GM12891 (cell line): ENCODE data around the gene SIL1.
"Not testable (repeated sequence)": the region's sequence is repeated elsewhere in the genome, so short reads cannot be mapped to it uniquely, and the experiment has no call there.

ENCODE experiments used
- DNase-seq: peaks from one replicate; pipeline ENCODE4 v3.0.0; 2011; ENCODE audit warnings: low spot score; ENCODE audit not compliant: insufficient read length
- FAIRE-seq: peaks from 2 replicates; lab custom pipeline; 2011; peaks lifted over from hg19 to GRCh38; lab: Jason Lieb, UNC
- PAX5 ChIP-seq: IDR thresholded peaks from 2 replicates; pipeline ENCODE4 v1.6.1; 2011; ENCODE audit warnings: low read length, moderate library complexity, mild to moderate bottlenecking; ENCODE audit not compliant: insufficient read depth, severe bottlenecking
- POLR2A ChIP-seq: IDR thresholded peaks from 2 replicates; pipeline ENCODE4 v1.6.1; 2011; ENCODE audit warnings: low read depth, low read length, control low read depth
- POLR2AphosphoS5 ChIP-seq: IDR thresholded peaks from 2 replicates; pipeline ENCODE4 v1.6.1; 2011; ENCODE audit warnings: low read depth, low read length, control low read depth
- POU2F2 ChIP-seq: IDR thresholded peaks from 2 replicates; pipeline ENCODE4 v1.6.1; 2011; ENCODE audit warnings: low read depth, mild to moderate bottlenecking, control low read depth, low read length, moderate library complexity
- SPI1 ChIP-seq: IDR thresholded peaks from 2 replicates; pipeline ENCODE4 v1.6.1; 2011; ENCODE audit warnings: low read depth, low read length, control low read depth
- TAF1 ChIP-seq: IDR thresholded peaks from 2 replicates; pipeline ENCODE4 v1.6.1; 2011; ENCODE audit warnings: low read depth, low read length, control low read depth

The SIL1 gene

GRCh38 chr5:139120521-139120920 is 77.6 kb downstream of the SIL1 start:
- FAIRE-seq (no peak), DNase-seq (no peak)

DNA sequence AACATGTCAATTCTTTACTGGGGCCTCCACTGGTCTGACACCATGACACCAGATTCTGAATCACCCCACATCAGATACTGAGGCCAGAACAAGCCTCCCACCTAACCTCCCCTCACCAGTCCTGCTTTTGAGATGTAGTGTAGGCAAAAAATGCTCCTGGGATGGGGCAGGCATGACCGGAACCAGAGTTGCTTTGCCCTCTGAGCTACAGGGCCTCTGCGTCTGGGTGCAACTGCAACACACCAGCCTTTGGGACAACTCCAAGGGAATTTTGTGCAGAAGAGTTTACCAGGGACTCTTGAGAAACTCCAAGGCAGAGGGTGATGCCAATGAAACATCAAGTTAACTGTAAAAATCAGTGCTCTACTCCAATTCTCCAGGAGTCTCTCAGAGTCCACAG is 79.4 kb downstream of the SIL1 start:
- no peak for FAIRE-seq
- no peak for DNase-seq
- TF ChIP-seq PAX5 (no peak), POLR2AphosphoS5 (no peak), POU2F2 (no peak), POLR2A (no peak), SPI1 (no peak), TAF1 (no peak)

More at GRCh38 chr5:139120521-139120920, 77.6 kb downstream of the SIL1 start:
- TF ChIP-seq POLR2A = no peak
- no peak for TF ChIP-seq PAX5
- no peak for TF ChIP-seq TAF1
- no peak for TF ChIP-seq POLR2AphosphoS5
- no peak for TF ChIP-seq SPI1
- no peak for TF ChIP-seq POU2F2

DNA sequence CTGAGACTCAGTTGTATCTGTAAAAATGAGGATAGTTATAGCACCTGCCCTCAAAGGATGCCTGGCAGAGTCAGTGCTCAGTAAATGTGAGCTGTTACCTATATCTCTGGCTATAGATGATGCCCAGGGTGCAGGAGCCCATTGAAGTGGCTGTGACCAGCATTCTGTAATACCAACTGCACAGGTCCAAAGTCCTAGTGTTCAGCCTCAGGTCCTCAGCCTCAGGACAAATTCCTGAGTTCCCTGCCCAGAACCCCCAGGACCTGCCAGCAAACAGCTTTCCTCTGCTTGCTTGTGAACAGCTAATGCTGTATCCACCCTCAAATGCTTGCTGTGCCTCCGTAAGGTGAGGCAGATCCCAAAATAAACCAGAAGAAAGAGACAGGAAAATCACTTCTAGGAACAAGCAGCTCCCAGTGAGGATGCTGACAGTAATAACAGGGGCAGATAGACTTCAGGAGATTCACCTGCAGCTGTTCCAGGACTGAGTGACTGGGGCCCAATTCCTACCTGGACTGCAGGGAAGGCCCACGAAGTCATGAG is 80.8 kb downstream of the SIL1 start:
- TF ChIP-seq POLR2AphosphoS5 (no peak), PAX5 (no peak), TAF1 (no peak), SPI1 (no peak)
- FAIRE-seq = no peak
- DNase-seq = no peak

DNA sequence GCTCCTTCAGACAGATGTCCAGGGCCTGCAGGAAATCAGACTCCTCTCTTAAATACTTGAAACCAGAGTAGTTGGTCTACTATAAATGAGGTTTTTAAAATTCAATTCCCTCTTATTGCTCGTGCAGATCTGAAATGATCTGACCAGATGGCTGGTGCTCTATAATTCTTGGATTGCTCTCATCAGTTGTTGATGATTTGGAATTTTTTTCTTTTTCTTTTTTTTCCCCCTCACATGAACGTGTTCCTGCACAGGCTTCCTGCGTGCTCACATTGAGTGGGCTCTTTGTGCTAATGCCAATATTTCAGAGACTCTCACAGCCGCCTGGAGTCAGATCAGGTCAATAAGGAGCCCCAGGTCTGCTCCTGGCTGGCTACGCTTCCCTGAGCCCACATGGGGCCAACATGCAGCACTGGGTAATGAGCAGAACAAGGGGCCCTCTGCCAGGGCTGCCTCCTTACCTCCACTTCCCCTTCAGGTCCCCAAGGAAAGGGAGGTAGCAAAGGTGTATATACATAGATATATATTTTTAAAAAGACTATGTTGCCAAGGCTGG is 82.0 kb downstream of the SIL1 start:
- FAIRE-seq (no peak), DNase-seq (no peak)
- TF ChIP-seq TAF1 (no peak), SPI1 (no peak), POLR2A (no peak), PAX5 (no peak), POLR2AphosphoS5 (no peak), POU2F2 (no peak)

DNA sequence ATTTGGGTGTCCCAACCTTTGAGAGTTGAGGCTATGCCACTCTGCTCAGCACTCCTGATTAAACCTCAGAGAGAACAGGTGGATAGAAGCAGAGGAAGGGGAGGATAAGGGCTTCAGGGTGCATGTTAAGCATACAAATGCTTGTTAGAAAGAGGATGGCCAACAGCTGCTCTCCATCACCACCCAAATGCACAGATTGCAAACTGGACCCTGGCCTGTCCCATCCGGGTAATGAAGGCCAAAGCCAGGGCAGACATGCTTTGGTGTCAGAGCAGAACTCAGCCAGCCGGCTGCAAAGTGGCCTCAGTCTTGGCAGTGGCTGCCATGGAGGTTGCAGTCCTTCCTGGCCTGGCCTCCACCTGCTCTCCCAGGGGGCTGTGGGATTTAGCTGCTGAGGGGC is 84.3 kb downstream of the SIL1 start:
- no peak for TF ChIP-seq POLR2AphosphoS5
- TF ChIP-seq POU2F2 = no peak
- TF ChIP-seq TAF1 = no peak
- no peak for TF ChIP-seq PAX5
- no peak for TF ChIP-seq SPI1
- TF ChIP-seq POLR2A = no peak
- DNase-seq (no peak), FAIRE-seq (no peak)

GRCh38 chr5:139112362-139112761 is 85.8 kb downstream of the SIL1 start:
- not testable (repeated sequence) for FAIRE-seq, DNase-seq

DNA sequence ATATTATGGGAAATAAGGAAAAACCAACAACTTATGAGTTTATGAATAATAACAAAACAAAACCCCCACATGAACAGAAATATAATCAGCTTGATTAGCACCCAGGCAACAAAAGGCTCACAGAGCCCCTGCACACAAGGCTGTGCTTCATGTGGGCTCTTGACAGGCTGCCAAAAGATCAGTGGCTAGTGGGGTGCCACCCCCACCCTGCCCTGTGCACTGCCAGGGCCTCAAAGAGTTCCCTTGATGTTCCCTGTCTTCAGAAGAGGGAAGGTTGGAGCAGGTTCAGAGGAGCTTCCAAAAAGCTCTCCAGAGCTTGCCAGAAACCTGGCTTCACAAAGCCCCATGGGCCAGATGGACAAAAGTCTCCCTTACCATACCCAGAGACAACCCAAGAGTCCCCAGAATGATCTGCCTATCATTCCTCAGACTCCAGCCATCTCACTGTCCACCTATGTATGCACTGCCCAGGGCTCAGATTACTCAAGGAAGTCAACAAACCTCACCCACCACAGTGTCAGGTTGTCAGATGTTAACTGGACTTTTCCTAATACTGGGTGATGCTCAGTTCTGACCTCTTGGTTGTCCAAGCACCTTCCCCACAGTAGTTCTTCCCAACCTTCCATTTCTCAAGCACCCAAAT is 87.5 kb downstream of the SIL1 start:
- TF ChIP-seq TAF1 (no peak), PAX5 (no peak), SPI1 (no peak), POU2F2 (no peak), POLR2AphosphoS5 (no peak), POLR2A (no peak)
- no peak for DNase-seq
- no peak for FAIRE-seq

GRCh38 chr5:139108063-139108824 is 89.9 kb downstream of the SIL1 start:
- DNase-seq (no peak), FAIRE-seq (no peak)
- TF ChIP-seq PAX5 = no peak
- no peak for TF ChIP-seq SPI1
- no peak for TF ChIP-seq POLR2AphosphoS5

GRCh38 chr5:139105621-139106071 is 92.5 kb downstream of the SIL1 start:
- FAIRE-seq = no peak
- TF ChIP-seq POLR2AphosphoS5 = no peak
- TF ChIP-seq TAF1 = no peak
- TF ChIP-seq SPI1 = no peak
- no peak for TF ChIP-seq POLR2A
- TF ChIP-seq PAX5 = no peak
- no peak for TF ChIP-seq POU2F2
- no peak for DNase-seq
